Mucosa of descending colon (tissue), 3 donors: ENCODE measurements around the gene PKDREJ. TPM values are rescaled to one million over a fixed set of nuclear protein-coding genes. Genes with fewer than 3 reads are reported as not detected.

ENCODE experiments used
- ATAC-seq: fragments of 200-7000 bp; cut with Tn5 transposase; one replicate; pipeline ENCODE4 v1.9.1; 2020; ENCODE audit warnings: mild to moderate bottlenecking, moderate library complexity
- DNase-seq, 3 donors: peaks; one replicate each; pipeline ENCODE4 v3.0.0-alpha.2; 2020
- H3K36me3 ChIP-seq: fragments of 200-600 bp; one replicate; pipeline ENCODE4 v1.8.0; 2021; ENCODE audit warnings: low read depth, mild to moderate bottlenecking
- H3K4me1 ChIP-seq: fragments of 200-600 bp; one replicate; pipeline ENCODE4 v1.8.0; 2021; ENCODE audit warnings: low read depth, mild to moderate bottlenecking
- H3K4me3 ChIP-seq: fragments of 200-600 bp; one replicate; pipeline ENCODE4 v1.8.0; 2021; ENCODE audit warnings: mild to moderate bottlenecking
- H3K9me3 ChIP-seq: fragments of 200-600 bp; one replicate; pipeline ENCODE4 v1.8.0; 2021; ENCODE audit warnings: mild to moderate bottlenecking
- CTCF ChIP-seq: fragments of 200-600 bp; IDR thresholded peaks from one replicate; pipeline ENCODE4 v1.8.0; 2022; ENCODE audit warnings: antibody characterized with exemption, mild to moderate bottlenecking
- intact Hi-C, 2 donors: fragments of 100-400 bp; cut with DNase I in 1 of 2; cut with micrococcal nuclease in 1 of 2; formaldehyde crosslinking; loops; one replicate each; pipeline versions ENCODE4 v1.11.0 to v1.11.1; 2022; cut with DNase I, micrococcal nuclease
- total RNA-seq, 3 donors: library from RNA; stranded (reverse); fragmentation: NEBNext Ultra II Directional in 2 of 3; extraction: Animal tissue kit (Norgen Biotek cat#: 25700) in 2 of 3; gene quantifications; one replicate each; pipeline versions ENCODE4 v1.2.1 to v1.2.4, GENCODE V29; 2021 to 2023
- donor health status: DM: no; HTN: no; CAD: no; lungs with moderate emphysema.
- donor health status: DM: no; HTN: no; CAD: no.
- donor health status: DM: no; HTN: yes; CAD: no.

PKDREJ gene
- total RNA-seq, 3 donors from 2014 or later = 0.35 to 0.75 (median 0.36) TPM

GRCh38 chr22:46213052-46213451 is 50.1 kb downstream of the PKDREJ start:
- ATAC-seq = no peak
- H3K36me3 ChIP-seq = peaks cover 8% of the 10 kb centered on the region
- DNase-seq = no peak

GRCh38 chr22:46212195-46212594 is 50.9 kb downstream of the PKDREJ start:
- TF ChIP-seq CTCF = no peak
- Histone ChIP-seq H3K36me3 (peaks cover 8% of the 10 kb centered on the region), H3K4me3 (no peak overlapping the region), H3K4me1 (no peaks in the 10 kb centered on the region), H3K9me3 (peaks cover 13% of the 10 kb centered on the region)
- ATAC-seq (no peak), DNase-seq (no peak)
- intact Hi-C loops = no loop called here

More at GRCh38 chr22:46213052-46213451, 50.1 kb downstream of the PKDREJ start:
- Histone ChIP-seq H3K4me1 (no peaks in the 10 kb centered on the region), H3K9me3 (peaks cover 13% of the 10 kb centered on the region), H3K4me3 (no peak overlapping the region)
- TF ChIP-seq CTCF = no peak
- intact Hi-C loops = no loop called here

GRCh38 chr22:46209262-46209661 is 53.9 kb downstream of the PKDREJ start:
- intact Hi-C loops = no loop called here
- TF ChIP-seq CTCF = no peak
- Histone ChIP-seq H3K36me3 (no peaks in the 10 kb centered on the region), H3K4me3 (no peak overlapping the region), H3K9me3 (peaks cover 13% of the 10 kb centered on the region), H3K4me1 (no peaks in the 10 kb centered on the region)
- no peak for ATAC-seq
- DNase-seq = no peak

Other genes with a start within 250 kb of the PKDREJ start
- 10 to 100 TPM; 57.9 to 81.4 (median 58.5) TPM for gene PPARA, start 112.8 kb downstream of the PKDREJ start, total RNA-seq
- 10 to 100 TPM in 1 of 3 donors, 1 to 10 TPM in 2; 6.6 to 10.4 (median 6.7) TPM for gene CDPF1, start 13.1 kb downstream of the PKDREJ start, total RNA-seq
- gene TTC38, start 4.7 kb upstream of the PKDREJ start, total RNA-seq = 100 to 1,000 TPM in 1 of 3 donors, 10 to 100 TPM in 2; 70.2 to 157 (median 90.7) TPM
- gene GTSE1, start 33.5 kb upstream of the PKDREJ start, total RNA-seq = 10 to 100 TPM in 1 of 3 donors, 1 to 10 TPM in 2; 1.6 to 10.9 (median 3.6) TPM
- gene TRMU, start 72.4 kb upstream of the PKDREJ start, total RNA-seq = 10 to 100 TPM; 40.5 to 41.5 (median 41.2) TPM